Activated CD4-positive, alpha-beta T cell treated with anti-CD3 and anti-CD28 coated beads for 4 hours (primary cell): ENCODE results near the gene TRPC4AP.

ENCODE experiments used
- DNase-seq, 2 donors: peaks; one replicate each; pipeline ENCODE4 v3.0.0-alpha.2; 2020

TRPC4AP gene

DNA sequence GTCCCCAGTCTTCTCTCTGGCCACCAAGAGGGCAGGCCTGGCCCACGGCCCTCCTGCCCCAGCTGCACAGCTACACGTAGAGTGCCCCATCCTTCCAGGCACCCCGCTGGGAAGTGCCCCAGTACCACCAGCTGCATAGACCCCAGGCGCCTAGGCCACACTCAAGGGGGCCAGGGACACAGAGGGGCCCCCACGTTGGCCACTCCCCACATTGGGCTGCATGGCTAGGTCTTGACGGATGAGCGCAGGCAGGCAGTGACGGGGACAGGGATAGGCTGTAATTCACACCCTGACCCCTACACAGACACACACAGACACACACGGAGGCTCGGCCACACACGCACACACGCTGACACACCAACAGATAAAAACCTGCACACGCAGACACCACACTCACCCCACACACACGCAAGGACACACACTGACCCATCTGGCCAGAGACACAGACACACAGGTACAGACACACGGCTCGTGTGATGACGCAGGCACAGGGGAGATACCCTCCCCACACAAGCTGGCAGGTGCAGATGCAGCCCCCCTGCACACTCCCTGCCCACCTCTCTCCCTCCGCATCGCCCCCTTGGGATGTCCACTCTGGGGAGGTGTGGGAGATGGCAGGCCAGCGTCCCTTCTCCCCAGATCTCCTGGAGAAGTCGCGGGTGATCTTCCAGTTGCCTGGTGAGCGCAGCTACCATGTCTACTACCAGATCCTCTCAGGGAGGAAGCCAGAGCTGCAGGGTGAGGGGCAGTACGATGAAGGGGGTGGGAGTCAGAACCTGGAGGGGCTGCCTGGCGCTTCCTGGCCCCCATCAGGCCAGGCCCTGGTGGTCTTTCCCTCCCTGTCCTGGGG is 106.9 kb downstream of the TRPC4AP start:
- no peak for DNase-seq

DNA sequence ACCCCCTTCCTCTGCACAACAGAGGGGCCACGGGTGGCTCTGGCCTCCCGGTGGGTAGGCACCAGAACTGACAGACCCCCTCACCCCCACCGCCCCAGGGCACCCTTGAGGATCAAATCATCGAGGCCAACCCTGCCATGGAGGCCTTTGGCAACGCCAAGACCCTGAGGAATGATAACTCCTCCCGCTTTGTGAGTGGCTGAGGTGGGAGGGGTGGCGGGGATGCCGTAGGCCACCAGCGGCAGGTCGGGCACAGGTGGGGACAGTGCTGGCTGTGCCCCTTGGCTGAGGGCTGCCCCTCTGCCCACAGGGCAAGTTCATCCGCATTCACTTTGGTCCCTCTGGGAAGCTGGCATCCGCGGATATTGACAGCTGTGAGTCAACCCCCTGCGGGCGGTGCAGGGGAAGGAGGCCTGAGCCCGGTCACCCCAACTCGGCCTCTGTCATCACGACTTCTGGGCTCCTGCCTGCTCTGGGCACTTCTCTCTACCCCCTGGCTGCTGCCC is 107.8 kb downstream of the TRPC4AP start:
- no peak for DNase-seq

- no peak for DNase-seq
Observed at GRCh38 chr20:34983995-34984735, 108.4 kb downstream of the TRPC4AP start.

DNA sequence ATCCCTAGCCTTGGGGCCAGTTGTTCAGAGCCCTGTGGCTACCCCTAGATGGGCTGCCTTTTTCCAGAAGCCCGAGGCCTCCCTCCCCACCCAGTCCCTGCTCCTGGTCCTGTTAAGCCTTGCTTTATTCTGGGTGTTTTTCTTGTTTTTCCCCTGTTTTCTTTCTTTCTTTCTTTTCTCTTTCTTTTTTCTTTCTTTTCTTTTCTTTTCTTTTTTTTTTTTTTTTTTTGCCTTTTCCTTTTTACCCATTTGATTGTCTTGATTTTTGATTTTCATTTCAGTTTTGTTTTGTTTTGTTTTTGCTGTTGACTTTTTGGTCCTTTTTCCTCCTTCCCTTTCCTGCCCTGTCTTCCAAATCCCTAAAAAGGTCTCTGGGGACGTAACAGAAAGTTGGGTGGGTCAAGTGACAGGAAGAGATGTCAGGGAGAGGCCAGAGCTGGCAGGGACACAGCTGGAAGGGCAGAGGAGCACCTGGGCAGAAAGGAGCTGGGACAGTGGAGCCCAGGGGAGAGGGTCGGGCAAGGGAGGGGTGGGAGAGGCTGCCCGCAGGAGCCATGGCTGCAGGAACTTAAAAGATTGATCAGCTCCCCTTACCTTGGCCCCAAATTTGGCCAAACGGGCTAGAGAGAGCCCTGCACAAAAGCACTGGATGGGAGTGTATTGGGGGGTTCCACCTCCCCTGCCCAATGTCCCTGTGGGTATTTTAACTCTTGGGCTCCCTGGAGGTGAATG is 109.4 kb downstream of the TRPC4AP start:
- no peak for DNase-seq

DNA sequence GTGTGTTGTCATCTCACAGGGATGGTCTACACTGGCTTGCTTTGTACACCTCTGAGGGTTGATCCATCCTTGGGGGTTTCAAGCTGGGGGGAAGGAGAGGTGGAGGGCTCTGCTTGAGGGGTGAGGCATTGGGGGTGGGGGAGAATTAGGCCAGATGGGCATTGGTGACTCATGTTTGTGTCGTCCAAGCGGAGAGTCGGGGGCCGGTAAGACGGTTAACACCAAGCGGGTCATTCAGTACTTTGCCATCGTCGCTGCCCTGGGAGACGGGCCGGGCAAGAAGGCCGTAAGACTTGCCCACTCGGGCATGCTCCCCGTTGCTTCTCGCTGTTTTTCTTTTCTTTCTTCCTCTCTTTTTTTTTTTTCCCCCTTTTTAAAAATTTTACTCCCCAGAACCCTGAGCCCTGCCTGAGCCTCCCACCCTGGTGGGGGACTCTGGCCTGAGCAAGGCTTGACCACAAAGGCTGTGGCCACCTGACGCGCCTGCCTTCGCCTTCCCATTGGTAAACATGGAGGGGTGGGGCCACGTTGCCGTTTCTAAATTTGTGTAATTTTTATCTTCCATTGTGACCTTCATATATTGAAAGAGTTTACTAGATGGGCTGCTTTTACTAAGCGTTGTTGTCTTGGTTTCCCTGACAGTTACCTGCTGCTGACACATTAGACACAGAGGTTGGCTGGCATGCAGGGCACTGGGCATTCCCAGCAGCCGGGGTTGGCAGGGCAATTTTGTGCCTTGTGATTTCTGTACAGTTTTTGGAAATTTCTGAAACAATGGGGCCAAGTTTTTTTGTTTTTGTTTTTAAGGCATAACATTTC is 110.1 kb downstream of the TRPC4AP start:
- DNase-seq: no peak

GRCh38 chr20:34980543-34981233 is 111.9 kb downstream of the TRPC4AP start:
- no peak for DNase-seq

- DNase-seq: no peak
Observed at GRCh38 chr20:34979366-34980153, 113.0 kb downstream of the TRPC4AP start.

DNA sequence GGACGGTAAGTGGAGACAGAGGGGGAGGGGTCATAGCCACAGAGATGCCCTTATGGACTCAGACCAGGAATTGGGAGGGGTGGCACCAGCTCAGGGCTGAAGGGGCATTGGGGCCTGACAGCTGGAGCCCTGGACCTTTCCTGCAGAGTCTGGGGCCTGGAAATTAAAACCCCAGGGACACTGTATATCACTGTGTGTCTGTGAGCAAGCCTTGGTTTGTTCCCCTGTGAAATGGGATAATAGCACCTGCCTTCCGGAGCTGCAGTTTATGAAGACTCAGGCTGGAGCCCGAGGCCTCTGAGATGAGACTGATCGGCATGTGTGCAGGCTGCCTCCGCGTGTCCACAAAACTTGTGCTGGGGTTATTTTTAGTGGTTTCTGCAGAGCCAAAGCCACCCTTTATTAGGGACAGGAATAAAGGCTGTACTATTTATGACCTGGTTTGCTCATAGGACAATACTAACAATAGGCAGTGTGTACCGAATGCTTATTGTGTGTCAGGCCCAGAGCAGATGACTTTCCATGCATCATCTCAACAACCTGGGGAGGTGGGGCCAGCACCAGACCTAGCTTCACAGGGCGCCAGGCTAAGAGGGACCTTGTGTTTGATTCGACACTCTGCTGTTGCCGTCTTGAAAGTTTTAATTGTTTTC is 114.4 kb downstream of the TRPC4AP start:
- no peak for DNase-seq

DNA sequence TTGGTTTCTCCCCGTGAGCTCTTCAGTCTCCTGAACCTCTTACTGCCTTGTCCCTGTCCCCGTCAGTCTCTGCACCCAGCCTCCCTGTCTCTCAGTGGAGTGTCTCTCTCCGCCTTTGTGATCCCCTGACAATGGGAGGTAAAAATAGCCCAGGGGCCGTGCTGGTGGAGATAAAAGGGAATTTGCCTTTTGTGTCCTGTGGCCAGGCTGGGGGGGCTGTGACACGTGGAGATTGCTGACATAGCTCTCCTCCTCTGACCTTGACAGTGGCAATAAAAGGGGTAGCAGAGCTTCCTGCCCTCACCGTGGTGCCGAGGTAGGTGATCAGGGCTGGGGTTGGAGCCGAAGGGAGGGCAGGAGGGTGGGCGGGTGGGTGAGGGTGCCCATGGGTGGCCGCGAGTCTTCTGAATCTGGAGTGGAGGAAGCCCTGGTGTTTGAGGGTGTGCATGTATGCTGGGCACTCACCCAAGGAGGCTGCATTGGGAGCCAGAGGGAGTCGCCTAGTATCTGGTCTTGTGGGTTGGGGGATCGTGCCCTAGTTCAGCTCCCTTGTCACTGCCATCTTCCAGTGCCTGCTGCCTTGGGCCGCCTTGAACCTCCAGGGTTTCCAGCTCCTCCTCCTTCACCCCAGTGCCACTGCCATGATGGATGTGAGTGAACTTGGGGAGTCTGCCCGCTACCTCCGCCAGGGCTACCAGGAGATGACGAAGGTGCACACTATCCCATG is 115.1 kb downstream of the TRPC4AP start:
- DNase-seq: no peak

GRCh38 chr20:34976286-34976685 is 116.3 kb downstream of the TRPC4AP start:
- no peak for DNase-seq

GRCh38 chr20:34974246-34974645 is 118.4 kb downstream of the TRPC4AP start:
- DNase-seq: no peak

GRCh38 chr20:34971561-34972235 is 120.9 kb downstream of the TRPC4AP start:
- DNase-seq: no peak

- no peak for DNase-seq
Observed at GRCh38 chr20:34970846-34971560, 121.6 kb downstream of the TRPC4AP start.

DNA sequence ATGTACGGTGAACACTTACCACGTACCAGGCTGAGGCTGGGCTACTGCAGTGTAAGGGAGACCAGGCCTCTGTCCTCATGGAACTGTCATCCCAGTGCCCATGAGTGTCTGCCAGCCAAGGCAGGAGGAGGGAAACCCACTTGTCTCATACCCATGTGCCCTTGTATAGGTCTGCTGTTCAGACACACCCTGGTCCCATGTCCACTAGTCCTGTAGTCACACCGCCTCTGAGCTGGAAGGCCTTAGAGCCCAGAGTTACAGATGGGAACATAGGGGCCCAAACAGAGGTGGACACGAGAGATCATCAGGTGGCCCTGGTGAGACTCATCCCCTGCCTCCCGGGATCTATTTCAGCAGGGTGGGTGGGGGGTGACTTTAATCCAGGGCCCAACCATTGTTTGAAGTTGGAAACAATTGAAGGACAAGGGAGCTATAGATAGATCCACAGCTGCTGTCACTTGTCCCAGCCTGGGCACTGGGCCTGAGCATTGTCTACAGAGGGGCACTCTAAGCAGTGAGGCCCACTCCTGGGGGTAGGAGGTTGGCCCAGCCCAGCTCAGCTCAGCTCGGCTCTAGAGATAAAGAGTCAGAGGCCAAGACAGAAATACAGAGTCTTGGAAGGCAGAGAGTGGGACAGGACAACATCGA is 122.3 kb downstream of the TRPC4AP start:
- DNase-seq: no peak

- no peak for DNase-seq
Observed at GRCh38 chr20:34968042-34968775, 124.4 kb downstream of the TRPC4AP start.

DNA sequence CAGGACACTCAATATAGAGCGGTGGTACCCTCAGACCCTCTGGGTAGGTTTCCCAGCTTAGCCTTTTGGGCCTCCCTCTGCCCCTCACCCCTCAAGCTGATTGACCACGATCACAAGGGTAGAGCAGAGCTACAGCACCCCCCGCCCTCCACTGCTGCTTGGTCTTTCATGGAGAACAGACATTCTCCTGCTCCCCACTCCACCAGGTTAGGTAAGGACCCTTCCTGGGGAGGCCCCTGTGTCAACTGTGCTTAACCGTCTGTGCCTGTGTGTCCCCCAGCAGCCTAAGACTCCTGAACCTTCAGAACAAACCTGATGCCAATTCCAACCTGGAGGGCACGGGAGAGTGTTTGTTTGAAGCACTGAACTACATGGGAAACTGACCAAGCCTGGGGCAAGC is 125.2 kb downstream of the TRPC4AP start:
- no peak for DNase-seq

- DNase-seq: no peak
Observed at GRCh38 chr20:34965051-34965450, 127.6 kb downstream of the TRPC4AP start.
